Activated CD8-positive, alpha-beta T cell treated with anti-CD3 and anti-CD28 coated beads, Interleukin-2, amount 10 ng/mL, durations not matched to agents 7 days and 5 days (primary cell): ENCODE results near the gene UNC119. TPM values are rescaled to one million over a fixed set of nuclear protein-coding genes. Genes with fewer than 3 reads are reported as not detected.
A peak's percentile ranks its signal among the peaks of the same experiment; 100 is the strongest.

Source experiments
- ATAC-seq: fragments of 150-1000 bp; cut with Tn5 transposase; one replicate; pipeline ENCODE4 v1.10.0; 2021; ENCODE audit warnings: moderate library complexity
- CTCF ChIA-PET: fragments of 350-600 bp; sonication (Branson Sonifier 250); formaldehyde crosslinking; loops from one replicate; lab custom pipeline; 2021; ENCODE audit warnings: antibody characterized with exemption; lab: Charles Lee
- POLR2A ChIA-PET: fragments of 350-600 bp; sonication (Branson Sonifier 250); formaldehyde crosslinking; loops from one replicate; lab custom pipeline; 2021; ENCODE audit warnings: antibody characterized with exemption; lab: Charles Lee
- DNase-seq: peaks from one replicate; pipeline ENCODE4 v3.0.0-alpha.2; 2020
- H3K27ac Mint-ChIP-seq: one replicate; pipeline ENCODE4 v1.8.0; 2021; ENCODE audit warnings: mild to moderate bottlenecking, mixed read lengths
- H3K27me3 Mint-ChIP-seq: one replicate; pipeline ENCODE4 v1.8.0; 2021; ENCODE audit warnings: low read depth, mixed read lengths
- H3K36me3 Mint-ChIP-seq: one replicate; pipeline ENCODE4 v1.8.0; 2021; ENCODE audit warnings: low read depth, mixed read lengths
- H3K4me1 Mint-ChIP-seq: one replicate; pipeline ENCODE4 v1.8.0; 2021; ENCODE audit warnings: low read depth, mixed read lengths
- H3K4me3 Mint-ChIP-seq: one replicate; pipeline ENCODE4 v1.8.0; 2021; ENCODE audit warnings: mild to moderate bottlenecking, mixed read lengths
- H3K9me3 Mint-ChIP-seq: one replicate; pipeline ENCODE4 v1.8.0; 2022; ENCODE audit warnings: mixed read lengths; ENCODE audit not compliant: insufficient read depth
- total RNA-seq, 2 experiments: library from RNA; stranded (reverse); gene quantifications; one replicate each; pipeline ENCODE4 v1.2.3, GENCODE V29; 2021

The UNC119 gene
- total RNA-seq, 2 experiments from 2014 or later: 41.6 to 48.1 TPM

DNA sequence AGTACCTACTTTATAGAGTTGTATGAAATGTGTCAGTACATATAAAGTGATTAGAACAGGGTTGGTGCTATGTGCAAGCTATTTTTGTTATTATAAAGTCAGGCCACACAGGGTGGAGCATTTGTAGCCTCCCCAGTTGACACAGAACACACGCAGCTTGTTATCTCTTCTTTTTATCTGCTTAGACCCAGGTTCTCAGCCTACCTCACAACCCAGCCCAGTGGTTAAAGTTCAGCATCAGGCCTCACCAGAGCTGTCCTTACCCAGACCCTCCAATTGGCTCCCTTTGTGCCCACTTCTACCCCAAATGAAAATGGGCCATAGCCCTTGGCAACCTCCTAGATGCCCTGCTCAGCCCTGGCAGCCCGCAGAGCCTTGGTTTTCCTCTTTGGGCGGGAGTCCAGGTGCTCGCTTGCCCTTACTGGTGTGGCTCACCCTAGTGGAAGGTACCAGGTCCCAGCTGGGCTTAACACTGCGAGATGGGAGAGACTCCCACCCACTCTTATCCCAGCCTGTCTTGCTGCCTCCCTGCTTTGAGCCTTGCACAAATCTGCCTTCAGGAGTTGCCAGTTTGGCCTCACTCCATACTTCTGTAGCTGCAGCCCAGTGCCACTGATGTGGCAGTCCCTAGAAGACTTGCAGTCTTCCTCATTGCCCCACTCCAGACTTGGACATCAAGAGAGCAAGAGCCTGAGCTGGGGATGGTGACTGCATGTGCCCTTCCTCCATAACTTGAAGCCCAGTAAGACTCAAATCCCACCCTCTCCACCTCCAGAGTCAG is 20.0 kb upstream of the UNC119 start:
- ATAC-seq: no peak
- H3K9me3 Mint-ChIP-seq: no peaks in the 10 kb centered on the region
- H3K27ac Mint-ChIP-seq: peak overlapping the region; percentile 95
- H3K36me3 Mint-ChIP-seq: peaks cover 52% of the 10 kb centered on the region
- no peaks in the 10 kb centered on the region for H3K27me3 Mint-ChIP-seq
- no peak for DNase-seq
- ChIA-PET CTCF (interaction anchor here (0.8 to 3.7 kb wide), 8 partner anchors 11 to 381 kb away, joined by 3 to 46 read pairs (median 4); partner anchors contain the start of genes SDF2 and SUPT6H), POLR2A (interaction anchor here (0.5 to 3.2 kb wide), 8 partner anchors 11 to 139 kb away, joined by 3 to 30 read pairs (median 5); partner anchors contain the start of genes BLTP2 and SPAG5)
- H3K4me3 Mint-ChIP-seq: peak overlapping the region; percentile 94
- peaks cover 60% of the 10 kb centered on the region for H3K4me1 Mint-ChIP-seq

GRCh38 chr17:28571361-28572122 is 19.1 kb upstream of the UNC119 start, which contains the start of gene PIGS:
Gene PIGS, minus strand, starts transcription at chr17:28571524. Its CDS starts 28 bp downstream, at chr17:28571496.
- ATAC-seq: peak; percentile 98
- CTCF ChIA-PET: interaction anchor here (0.7 to 3.7 kb wide), 11 partner anchors 9 to 382 kb away, joined by 3 to 46 read pairs (median 4); partner anchors contain the start of genes BLTP2, SDF2 and SUPT6H
- no peaks in the 10 kb centered on the region for H3K27me3 Mint-ChIP-seq
- H3K36me3 Mint-ChIP-seq: peaks cover 49% of the 10 kb centered on the region
- POLR2A ChIA-PET: interaction anchor here (0.9 to 3.2 kb wide), 9 partner anchors 10 to 139 kb away, joined by 3 to 30 read pairs (median 4); partner anchors contain the start of gene SPAG5
- H3K4me3 Mint-ChIP-seq: peak within 1 kb of the TSS; percentile 94
- DNase-seq: peak; percentile 94
- H3K4me1 Mint-ChIP-seq: peaks cover 58% of the 10 kb centered on the region
- no peaks in the 10 kb centered on the region for H3K9me3 Mint-ChIP-seq
- H3K27ac Mint-ChIP-seq: peak within 1 kb of the TSS; percentile 95

DNA sequence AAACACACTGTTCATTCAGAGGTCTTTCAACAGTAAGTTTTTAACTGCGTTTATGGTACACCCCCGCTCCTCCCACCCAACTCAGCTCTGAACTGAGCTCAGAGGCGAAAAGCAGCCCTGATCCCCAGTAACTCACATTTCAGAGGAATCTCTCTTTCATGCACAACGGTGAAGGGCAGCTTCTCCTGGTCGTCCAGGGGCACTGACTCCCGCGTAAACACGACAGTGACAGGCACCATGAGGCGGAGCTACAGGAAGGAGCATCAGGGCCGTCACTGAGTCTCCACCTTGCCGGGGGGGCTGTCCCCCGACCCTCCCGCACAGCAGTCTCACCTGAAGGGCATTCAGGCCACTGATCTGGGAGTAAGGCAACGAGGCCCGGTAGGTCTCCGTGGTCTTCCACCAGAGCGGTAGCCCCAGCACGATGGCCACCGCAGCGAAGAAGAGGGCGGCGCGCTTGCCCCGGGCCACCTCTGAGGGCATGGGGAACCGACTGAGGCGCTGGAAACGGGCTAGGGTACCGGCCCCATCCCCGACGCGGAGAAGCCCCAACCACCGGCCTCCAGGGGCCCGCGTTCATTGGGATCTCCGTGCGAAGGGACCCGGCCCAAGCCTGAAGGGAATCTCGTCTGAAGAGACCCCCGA is 18.4 kb upstream of the UNC119 start:
- peaks cover 52% of the 10 kb centered on the region for H3K4me1 Mint-ChIP-seq
- peak overlapping the region; percentile 94 for H3K4me3 Mint-ChIP-seq
- peak; percentile 52 for ATAC-seq

DNA sequence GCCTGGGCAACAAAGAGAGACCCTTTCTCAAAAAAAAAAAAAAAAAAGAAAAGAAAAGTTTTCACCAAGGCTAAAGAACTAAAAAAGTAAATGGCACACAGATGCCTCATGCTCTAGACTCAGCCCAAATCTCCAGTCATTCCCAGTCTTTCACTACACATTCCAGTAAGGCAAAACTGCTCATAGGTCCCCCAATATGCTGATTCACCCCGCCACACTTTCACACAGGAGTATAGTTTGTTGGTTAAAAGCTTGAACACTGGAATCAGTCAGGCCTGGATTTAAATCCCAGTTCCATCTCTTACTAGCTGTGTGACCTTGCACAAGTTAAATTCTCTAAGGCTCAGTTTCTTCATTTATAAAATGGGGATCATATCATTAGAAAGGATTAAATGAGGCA is 17.0 kb upstream of the UNC119 start:
- Mint-ChIP-seq H3K27me3 (no peaks in the 10 kb centered on the region), H3K36me3 (peaks cover 48% of the 10 kb centered on the region), H3K9me3 (no peaks in the 10 kb centered on the region), H3K4me1 (peaks cover 41% of the 10 kb centered on the region), H3K4me3 (peak overlapping the region; percentile 94), H3K27ac (no peak overlapping the region)
- DNase-seq (no peak), ATAC-seq (no peak)
- POLR2A ChIA-PET: interaction anchor here (1.4 to 3.2 kb wide), 3 partner anchors 9 to 19 kb away, joined by 4 to 30 read pairs (median 5); no protein-coding TSS in a partner anchor
- CTCF ChIA-PET: interaction anchor here (1.4 to 3.7 kb wide), 2 partner anchors 12 to 20 kb away, joined by 3 to 46 read pairs; no protein-coding TSS in a partner anchor

More for the DNA sequence above, 18.4 kb upstream of the UNC119 start:
- H3K36me3 Mint-ChIP-seq: peaks cover 44% of the 10 kb centered on the region
- peak overlapping the region; percentile 95 for H3K27ac Mint-ChIP-seq
- CTCF ChIA-PET: interaction anchor here (0.7 to 3.7 kb wide), 11 partner anchors 10 to 382 kb away, joined by 3 to 46 read pairs (median 4); partner anchors contain the start of genes BLTP2, SDF2 and SUPT6H
- H3K27me3 Mint-ChIP-seq: no peaks in the 10 kb centered on the region
- POLR2A ChIA-PET: interaction anchor here (0.9 to 3.2 kb wide), 9 partner anchors 8 to 74 kb away, joined by 3 to 30 read pairs (median 4); partner anchors contain the start of gene SPAG5
- no peaks in the 10 kb centered on the region for H3K9me3 Mint-ChIP-seq
- DNase-seq: peak; percentile 67

DNA sequence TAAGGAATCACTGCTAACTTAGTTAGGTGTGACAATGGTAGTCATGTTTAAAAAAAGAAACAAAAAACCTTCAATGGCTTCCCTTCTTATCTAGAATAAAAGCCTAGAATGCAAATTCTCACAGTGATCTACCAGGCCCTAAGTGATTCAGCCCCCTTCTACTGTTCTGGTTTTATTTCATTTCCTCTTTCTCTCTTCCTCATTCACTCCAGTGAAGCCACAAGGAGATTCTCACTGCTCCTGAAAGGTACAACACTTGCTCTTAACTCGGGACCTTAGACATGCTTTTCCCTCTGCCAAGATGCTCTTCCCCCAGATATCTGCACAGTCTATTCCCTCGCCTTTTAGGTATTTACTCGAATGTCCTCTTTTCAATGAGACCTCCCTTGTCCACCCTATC is 15.2 kb upstream of the UNC119 start:
- CTCF ChIA-PET: no interaction called here
- no peak for ATAC-seq

DNA sequence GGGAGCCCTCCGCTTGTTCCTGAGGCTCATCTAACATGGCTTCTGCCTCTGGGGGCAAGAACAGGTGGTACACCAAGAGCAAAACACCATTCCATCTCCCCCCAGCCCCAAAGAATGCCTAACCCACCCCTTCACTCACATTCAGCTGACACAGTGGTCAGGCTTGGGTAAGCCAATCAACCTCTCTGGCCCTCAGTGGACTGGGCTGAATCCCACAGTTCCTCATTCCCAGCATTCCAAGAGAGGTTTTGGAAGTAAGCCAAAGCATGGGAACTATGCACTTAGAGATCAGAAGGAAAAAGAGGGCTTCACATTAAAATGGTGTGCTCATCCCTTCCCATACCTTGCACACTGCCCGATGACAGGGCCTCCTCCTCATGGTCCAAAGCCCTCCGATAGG is 11.1 kb upstream of the UNC119 start:
- H3K27ac Mint-ChIP-seq: no peak overlapping the region
- H3K4me1 Mint-ChIP-seq: peaks cover 14% of the 10 kb centered on the region
- H3K4me3 Mint-ChIP-seq: no peak overlapping the region
- DNase-seq (no peak), ATAC-seq (no peak)
- H3K27me3 Mint-ChIP-seq: no peaks in the 10 kb centered on the region
- ChIA-PET POLR2A (no interaction called here), CTCF (interaction anchor here (1.2 kb wide), 1 partner anchor 23 kb away, joined by 3 read pairs; no protein-coding TSS in a partner anchor)
- peaks cover 50% of the 10 kb centered on the region for H3K36me3 Mint-ChIP-seq
- no peaks in the 10 kb centered on the region for H3K9me3 Mint-ChIP-seq

More for the DNA sequence above, 15.2 kb upstream of the UNC119 start:
- Mint-ChIP-seq H3K4me3 (no peak overlapping the region), H3K9me3 (no peaks in the 10 kb centered on the region), H3K27ac (peak overlapping the region; percentile 43), H3K27me3 (no peaks in the 10 kb centered on the region), H3K36me3 (peaks cover 42% of the 10 kb centered on the region), H3K4me1 (peaks cover 36% of the 10 kb centered on the region)
- POLR2A ChIA-PET: interaction anchor here (0.9 kb wide), 1 partner anchor 18 kb away, joined by 5 read pairs; no protein-coding TSS in a partner anchor
- DNase-seq: no peak

DNA sequence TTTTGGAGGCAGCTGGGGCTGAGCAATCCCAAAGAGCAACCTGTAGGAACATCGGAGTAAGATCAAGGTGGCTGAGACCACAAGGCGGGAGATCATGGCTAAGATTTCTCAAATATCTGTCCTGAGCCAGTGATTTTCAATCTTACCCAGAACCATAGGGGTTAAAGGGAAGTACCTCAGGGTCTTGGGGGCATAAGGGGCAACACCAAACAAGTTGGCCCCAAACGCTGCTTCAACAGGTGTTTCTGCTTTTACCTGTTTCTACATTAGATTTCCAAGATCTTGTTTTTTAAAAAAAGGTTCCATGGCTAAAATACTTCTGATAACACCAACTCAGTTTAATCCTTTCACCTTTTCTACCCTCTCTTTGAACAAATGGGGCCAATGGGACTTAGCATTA is 2.6 kb upstream of the UNC119 start:
- Mint-ChIP-seq H3K36me3 (peaks cover 56% of the 10 kb centered on the region), H3K9me3 (no peaks in the 10 kb centered on the region), H3K27me3 (no peaks in the 10 kb centered on the region), H3K4me1 (peaks cover 24% of the 10 kb centered on the region), H3K27ac (no peak overlapping the region), H3K4me3 (no peak overlapping the region)
- ChIA-PET POLR2A (no interaction called here), CTCF (no interaction called here)
- no peak for DNase-seq
- no peak for ATAC-seq

DNA sequence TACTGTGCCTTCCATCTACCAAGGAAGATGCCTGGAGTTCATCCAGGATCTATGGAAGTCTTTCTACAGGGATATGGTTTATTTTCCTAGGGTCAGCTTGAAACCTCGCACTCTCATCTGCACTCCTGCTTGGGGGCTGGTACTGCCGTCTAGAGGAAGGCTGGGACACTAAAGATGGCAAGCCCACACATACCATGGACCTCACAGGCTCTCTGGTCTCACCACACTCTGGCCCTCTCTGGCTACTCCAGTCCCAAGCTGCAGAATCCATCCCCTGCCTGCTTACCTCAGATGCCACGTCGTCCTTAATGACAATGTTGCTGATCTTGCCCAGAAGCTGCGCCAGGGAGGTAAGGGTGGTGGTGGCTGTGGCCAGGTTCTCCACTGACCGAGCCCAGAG is 2.1 kb upstream of the UNC119 start:
- no peak for DNase-seq
- ChIA-PET CTCF (no interaction called here), POLR2A (no interaction called here)
- no peaks in the 10 kb centered on the region for H3K9me3 Mint-ChIP-seq
- no peak overlapping the region for H3K4me3 Mint-ChIP-seq
- peaks cover 51% of the 10 kb centered on the region for H3K36me3 Mint-ChIP-seq
- no peaks in the 10 kb centered on the region for H3K27me3 Mint-ChIP-seq
- H3K4me1 Mint-ChIP-seq: peaks cover 28% of the 10 kb centered on the region
- no peak for ATAC-seq
- no peak overlapping the region for H3K27ac Mint-ChIP-seq

GRCh38 chr17:28553000-28553505 is 629 bp upstream of the UNC119 start:
- ATAC-seq (no peak), DNase-seq (no peak)
- Mint-ChIP-seq H3K4me1 (peaks cover 43% of the 10 kb centered on the region), H3K4me3 (peak overlapping the region; percentile 71), H3K36me3 (peaks cover 45% of the 10 kb centered on the region), H3K27ac (peak overlapping the region; percentile 75), H3K9me3 (no peaks in the 10 kb centered on the region), H3K27me3 (no peaks in the 10 kb centered on the region)
- POLR2A ChIA-PET: no interaction called here
- CTCF ChIA-PET: interaction anchor here (0.7 to 1.4 kb wide), 3 partner anchors 14 to 23 kb away, joined by 3 to 6 read pairs (median 3); partner anchors contain the start of gene ALDOC

DNA sequence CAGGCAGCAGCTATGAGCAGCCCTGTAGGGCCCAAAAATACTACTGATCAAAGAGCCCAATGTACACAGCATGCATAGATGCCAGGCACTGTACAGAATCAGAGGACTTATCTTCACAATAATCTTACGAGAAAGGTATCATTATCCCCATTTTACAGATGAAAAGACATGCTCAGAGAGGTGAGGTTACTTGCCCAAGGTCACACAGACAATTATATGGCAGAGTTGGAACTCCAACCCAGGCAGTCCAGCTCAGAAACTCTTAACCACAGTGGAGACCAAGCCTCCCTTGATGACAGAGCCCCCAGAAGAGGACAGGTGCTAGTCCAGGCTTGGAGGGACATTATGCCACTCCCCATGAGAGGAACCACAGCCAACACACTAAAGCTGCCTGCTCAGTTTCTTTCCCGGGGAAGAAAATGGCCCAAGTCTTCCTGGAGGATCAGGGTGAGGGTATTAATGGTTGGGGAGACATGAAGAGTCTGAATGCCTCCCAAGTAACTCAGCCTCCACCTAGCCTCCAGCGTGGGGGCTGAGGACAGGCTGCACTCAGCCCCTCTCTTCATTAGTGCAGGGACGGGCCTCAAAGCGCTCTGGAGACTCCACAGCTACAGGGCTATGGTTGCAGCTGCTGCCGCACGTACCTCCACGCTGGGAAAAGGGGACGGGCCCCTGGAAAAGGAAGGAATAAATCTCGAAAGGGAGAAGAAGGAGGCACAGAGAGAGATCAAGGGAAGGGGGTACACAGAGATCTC is 826 bp downstream of the UNC119 start:
- no peak for DNase-seq
- peaks cover 49% of the 10 kb centered on the region for H3K4me1 Mint-ChIP-seq
- H3K27me3 Mint-ChIP-seq: no peaks in the 10 kb centered on the region
- ATAC-seq: peak; percentile 2
- ChIA-PET POLR2A (interaction anchor here (1.0 to 4.4 kb wide), 5 partner anchors 8 to 110 kb away, joined by 3 to 30 read pairs (median 8); partner anchors contain the start of genes ALDOC, PIGS, SDF2 and SPAG5), CTCF (interaction anchor here (0.8 to 6.8 kb wide), 8 partner anchors 19 to 135 kb away, joined by 3 to 46 read pairs (median 4); partner anchors contain the start of genes ALDOC and PIGS)
- no peaks in the 10 kb centered on the region for H3K9me3 Mint-ChIP-seq
- peak overlapping the region; percentile 91 for H3K4me3 Mint-ChIP-seq
- H3K36me3 Mint-ChIP-seq: peaks cover 42% of the 10 kb centered on the region
- H3K27ac Mint-ChIP-seq: peak overlapping the region; percentile 90
